T-helper 2 cell (primary cell): ENCODE measurements around the gene CSH2.

Experiments
- DNase-seq, 5 experiments: peaks; one replicate each; pipeline versions ENCODE4 v3.0.0 to v3.0.0-alpha.2; 2012 to 2022

The CSH2 gene

GRCh38 chr17:63854709-63855108 is 18.8 kb downstream of the CSH2 start:
- DNase-seq = no peak

GRCh38 chr17:63853260-63853659 is 20.2 kb downstream of the CSH2 start:
- DNase-seq = no peak

GRCh38 chr17:63850401-63850800 is 23.1 kb downstream of the CSH2 start:
- no peak for DNase-seq

GRCh38 chr17:63848834-63849689 is 24.4 kb downstream of the CSH2 start:
- DNase-seq = peak; percentile 87 to 97 (median 90)

GRCh38 chr17:63847525-63848249 is 25.8 kb downstream of the CSH2 start:
- DNase-seq = no peak

GRCh38 chr17:63845509-63845908 is 28.0 kb downstream of the CSH2 start:
- no peak for DNase-seq

GRCh38 chr17:63843910-63844677 is 29.4 kb downstream of the CSH2 start:
- peak in 1 of 5 experiments; percentile 24 for DNase-seq

GRCh38 chr17:63843387-63843888 is 30.0 kb downstream of the CSH2 start:
- peak in 1 of 5 experiments; percentile 75 for DNase-seq

- peak; percentile 96 to 99 (median 98) for DNase-seq
Observed at GRCh38 chr17:63842540-63843386, 30.7 kb downstream of the CSH2 start, which contains the start of gene SMARCD2. SMARCD2 (minus strand) TSS chr17:63842685; CDS start chr17:63842674, 11 bp downstream.

GRCh38 chr17:63842173-63842539 is 31.3 kb downstream of the CSH2 start:
- no peak for DNase-seq

GRCh38 chr17:63841350-63842172 is 31.9 kb downstream of the CSH2 start:
- peak in 1 of 5 experiments; percentile 29 for DNase-seq

GRCh38 chr17:63840591-63841349 is 32.7 kb downstream of the CSH2 start:
- DNase-seq = no peak

GRCh38 chr17:63838631-63839171 is 34.8 kb downstream of the CSH2 start:
- DNase-seq = no peak

- no peak for DNase-seq
Observed at GRCh38 chr17:63837962-63838600, 35.4 kb downstream of the CSH2 start.

GRCh38 chr17:63837480-63837879 is 36.0 kb downstream of the CSH2 start:
- no peak for DNase-seq

GRCh38 chr17:63836811-63837210 is 36.7 kb downstream of the CSH2 start:
- DNase-seq = no peak

GRCh38 chr17:63835167-63835720 is 38.2 kb downstream of the CSH2 start:
- DNase-seq = no peak

GRCh38 chr17:63834431-63835166 is 38.9 kb downstream of the CSH2 start:
- peak in 4 of 5 experiments; percentile 31 to 77 (median 50) for DNase-seq
